Upper lobe of left lung (tissue), 6 donors: ENCODE data around the gene GMDS. TPM values are rescaled to one million over a fixed set of nuclear protein-coding genes. Genes with fewer than 3 reads are reported as not detected.
A peak's percentile ranks its signal among the peaks of the same experiment; 100 is the strongest.

Experiments used
- ATAC-seq, 2 donors: fragments of 200-7000 bp; cut with Tn5 transposase; one replicate each; pipeline ENCODE4 v1.9.1; 2022; ENCODE audit warnings: mild to moderate bottlenecking in 2 of 2, moderate library complexity in 2 of 2; ENCODE audit not compliant: low FRiP score in 2 of 2
- DNase-seq, 2 donors: peaks; one replicate each; pipeline ENCODE4 v3.0.0-alpha.2; 2019 to 2020
- H3K27ac ChIP-seq, 4 donors: fragments of 200-600 bp; sonication (generic); one replicate each; pipeline ENCODE4 v1.5.1; 2016 to 2019
- H3K27me3 ChIP-seq, 4 donors: fragments of 200-600 bp; sonication (generic); one replicate each; pipeline ENCODE4 v1.5.1; 2017 to 2019
- H3K36me3 ChIP-seq, 4 donors: fragments of 200-600 bp; sonication (generic); one replicate each; pipeline ENCODE4 v1.5.1; 2016 to 2019
- H3K4me1 ChIP-seq, 4 donors: fragments of 200-600 bp; sonication (generic); one replicate each; pipeline ENCODE4 v1.5.1; 2018 to 2019
- H3K4me3 ChIP-seq, 4 donors: fragments of 200-600 bp; sonication (generic); one replicate each; pipeline ENCODE4 v1.5.1; 2017 to 2019; ENCODE audit warnings: mild to moderate bottlenecking in 2 of 4, moderate library complexity in 1 of 4
- H3K9me3 ChIP-seq, 4 donors: fragments of 200-600 bp; sonication (generic); one replicate each; pipeline ENCODE4 v1.5.1; 2018 to 2019
- EP300 ChIP-seq, 4 donors: sonication (generic); formaldehyde crosslinking; IDR thresholded peaks; one replicate each; pipeline ENCODE4 v1.5.1; 2017; ENCODE audit warnings: antibody characterized with exemption in 4 of 4, control low read depth in 2 of 4
- POLR2A ChIP-seq, 4 donors: fragments of 450-650 bp; IDR thresholded peaks; one replicate each; pipeline ENCODE4 v1.5.1; 2016 to 2017; ENCODE audit warnings: antibody characterized with exemption in 4 of 4, mild to moderate bottlenecking in 2 of 4
- POLR2AphosphoS5 ChIP-seq, 2 donors: sonication (generic); formaldehyde crosslinking; IDR thresholded peaks; one replicate each; pipeline ENCODE4 v1.5.1; 2017; ENCODE audit warnings: antibody characterized with exemption in 2 of 2
- WGBS, 2 donors: methylation state at CpG; one replicate each; pipeline ENCODE4 v1.1.5; 2017 to 2018; 5-methylcytosine and 5-hydroxymethylcytosine counted together
- total RNA-seq, 6 donors: library from RNA; depleted of rRNA in 4 of 6; stranded (reverse); fragments of >200 nt in 4 of 6; gene quantifications; one replicate each; pipeline versions ENCODE4 v1.1.0 to v1.2.1, GENCODE V29; 2016 to 2021
- TF ChIP-seq, protein P1 (sequence below), 6 experiments: fragments of 450-650 bp in 4 of 6; fragments of 200-600 bp in 2 of 6; sonication (generic) in 2 of 6; IDR thresholded peaks; one replicate each; pipeline ENCODE4 v1.5.1; 2016 to 2019; ENCODE audit warnings: antibody characterized with exemption in 6 of 6
- donor health status: DM: no; HTN: no; CAD: no; lungs with moderate emphysema.
- donor health status: DM: no; HTN: yes; CAD: no; lungs with severe emphysema.

The GMDS gene
- total RNA-seq, 6 donors from 2014 or later: 7.6 to 17.8 (median 14.1) TPM

DNA sequence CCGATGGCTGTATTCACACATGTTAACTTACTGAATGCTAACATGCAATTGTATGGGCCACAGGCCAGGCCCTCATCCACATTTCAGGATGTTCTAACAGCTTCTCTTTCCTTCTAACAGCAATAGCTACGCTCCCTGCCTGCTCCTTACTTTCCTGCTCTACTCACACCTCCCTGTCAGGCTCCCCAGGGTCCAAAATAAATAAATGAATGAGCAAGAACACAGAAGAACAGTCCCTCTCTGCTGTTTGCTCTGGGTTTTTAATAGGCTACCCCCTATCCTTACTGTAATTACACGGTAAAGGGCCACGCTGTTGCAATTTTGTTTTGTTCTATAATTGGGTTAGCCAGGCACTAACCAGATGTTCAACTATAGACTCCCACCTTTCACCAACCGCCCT is 135.6 kb downstream of the GMDS start:
- Histone ChIP-seq H3K27me3 (no peaks in the 10 kb centered on the region), H3K4me1 (peaks cover 0 to 12% (median 10%) of the 10 kb centered on the region in 4 donors), H3K36me3 (no peaks in the 10 kb centered on the region), H3K4me3 (no peak overlapping the region), H3K27ac (no peak overlapping the region), H3K9me3 (no peaks in the 10 kb centered on the region)
- ATAC-seq (no peak), DNase-seq (no peak)
- TF ChIP-seq POLR2A (IDR thresholded peaks at IDR 0.05) (no peak), POLR2AphosphoS5 (IDR thresholded peaks at IDR 0.05) (no peak), EP300 (IDR thresholded peaks at IDR 0.05) (no peak)
- TF ChIP-seq, protein P1, sequence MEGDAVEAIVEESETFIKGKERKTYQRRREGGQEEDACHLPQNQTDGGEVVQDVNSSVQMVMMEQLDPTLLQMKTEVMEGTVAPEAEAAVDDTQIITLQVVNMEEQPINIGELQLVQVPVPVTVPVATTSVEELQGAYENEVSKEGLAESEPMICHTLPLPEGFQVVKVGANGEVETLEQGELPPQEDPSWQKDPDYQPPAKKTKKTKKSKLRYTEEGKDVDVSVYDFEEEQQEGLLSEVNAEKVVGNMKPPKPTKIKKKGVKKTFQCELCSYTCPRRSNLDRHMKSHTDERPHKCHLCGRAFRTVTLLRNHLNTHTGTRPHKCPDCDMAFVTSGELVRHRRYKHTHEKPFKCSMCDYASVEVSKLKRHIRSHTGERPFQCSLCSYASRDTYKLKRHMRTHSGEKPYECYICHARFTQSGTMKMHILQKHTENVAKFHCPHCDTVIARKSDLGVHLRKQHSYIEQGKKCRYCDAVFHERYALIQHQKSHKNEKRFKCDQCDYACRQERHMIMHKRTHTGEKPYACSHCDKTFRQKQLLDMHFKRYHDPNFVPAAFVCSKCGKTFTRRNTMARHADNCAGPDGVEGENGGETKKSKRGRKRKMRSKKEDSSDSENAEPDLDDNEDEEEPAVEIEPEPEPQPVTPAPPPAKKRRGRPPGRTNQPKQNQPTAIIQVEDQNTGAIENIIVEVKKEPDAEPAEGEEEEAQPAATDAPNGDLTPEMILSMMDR (IDR thresholded peaks at IDR 0.05): no peak
- WGBS, 2 donors: 96 to 98% methylated on average over 5 of the region's 5 CpGs

DNA sequence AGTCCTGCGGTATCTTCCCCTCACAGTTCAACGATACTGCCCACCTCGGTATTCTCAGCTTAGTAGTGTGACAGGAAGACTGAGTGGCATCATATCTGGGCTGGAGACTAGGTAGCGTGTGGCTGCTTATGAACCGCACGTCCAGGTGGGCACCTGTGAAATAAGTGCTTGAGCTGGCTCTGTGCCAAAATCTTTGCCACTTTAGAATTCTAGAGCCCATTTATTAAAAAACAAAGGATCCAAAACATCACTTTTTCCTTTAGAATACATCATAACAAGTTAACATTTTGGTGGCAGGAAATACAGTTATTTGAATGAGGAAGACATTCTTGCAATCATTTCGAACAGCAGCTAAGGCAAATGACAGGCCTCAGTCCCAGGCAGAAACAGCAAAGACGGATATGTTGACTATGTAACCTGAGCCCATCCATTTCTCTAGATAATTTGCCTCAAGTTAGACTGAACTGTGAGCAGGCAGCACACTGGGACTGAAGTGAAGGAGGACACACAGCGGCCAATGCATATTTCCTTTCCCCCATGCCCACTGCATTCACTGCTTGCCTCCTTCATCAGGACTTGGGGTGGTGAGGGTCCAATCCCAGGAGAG is 136.6 kb downstream of the GMDS start:
- Histone ChIP-seq H3K9me3 (no peaks in the 10 kb centered on the region), H3K27me3 (no peaks in the 10 kb centered on the region), H3K4me1 (peaks cover 0 to 16% (median 11%) of the 10 kb centered on the region in 4 donors), H3K4me3 (no peak overlapping the region), H3K27ac (no peak overlapping the region), H3K36me3 (no peaks in the 10 kb centered on the region)
- WGBS, 2 donors: 88 to 90% methylated on average over 9 of the region's 9 CpGs
- no peak for DNase-seq
- no peak for ATAC-seq
- TF ChIP-seq, protein P1 (IDR thresholded peaks at IDR 0.05): no peak
- TF ChIP-seq POLR2A (IDR thresholded peaks at IDR 0.05): no peak
- no peak for TF ChIP-seq EP300 (IDR thresholded peaks at IDR 0.05)
- TF ChIP-seq POLR2AphosphoS5 (IDR thresholded peaks at IDR 0.05): no peak

DNA sequence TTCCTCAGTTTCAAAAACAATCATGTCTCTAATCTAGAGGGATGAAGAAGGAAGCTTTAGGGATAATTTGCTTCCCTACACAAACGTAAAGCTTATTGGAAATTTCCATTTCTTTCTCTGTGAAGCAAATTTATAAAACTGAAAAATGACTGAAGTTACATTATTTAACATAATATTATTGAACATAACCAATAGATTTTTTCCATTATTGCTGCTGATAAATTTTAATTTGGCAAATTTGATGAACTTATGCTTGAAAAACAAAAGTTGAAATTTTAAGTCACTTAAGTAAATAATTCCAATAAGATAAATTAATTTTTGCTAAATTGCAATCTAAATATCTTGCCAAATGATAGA is 140.9 kb downstream of the GMDS start:
- ATAC-seq: no peak
- no peaks in the 10 kb centered on the region for H3K9me3 ChIP-seq
- 19 to 23% methylated on average over 1 of the region's 1 CpG for WGBS, 2 donors
- H3K27me3 ChIP-seq: no peaks in the 10 kb centered on the region
- H3K27ac ChIP-seq: no peak overlapping the region
- peaks cover 0 to 7% (median 2%) of the 10 kb centered on the region in 4 donors for H3K4me1 ChIP-seq
- DNase-seq: no peak
- TF ChIP-seq, protein P1 (IDR thresholded peaks at IDR 0.05): peak in 1 of 6 experiments; percentile 1
- no peak for TF ChIP-seq POLR2A (IDR thresholded peaks at IDR 0.05)
- no peak overlapping the region for H3K4me3 ChIP-seq
- no peaks in the 10 kb centered on the region for H3K36me3 ChIP-seq

DNA sequence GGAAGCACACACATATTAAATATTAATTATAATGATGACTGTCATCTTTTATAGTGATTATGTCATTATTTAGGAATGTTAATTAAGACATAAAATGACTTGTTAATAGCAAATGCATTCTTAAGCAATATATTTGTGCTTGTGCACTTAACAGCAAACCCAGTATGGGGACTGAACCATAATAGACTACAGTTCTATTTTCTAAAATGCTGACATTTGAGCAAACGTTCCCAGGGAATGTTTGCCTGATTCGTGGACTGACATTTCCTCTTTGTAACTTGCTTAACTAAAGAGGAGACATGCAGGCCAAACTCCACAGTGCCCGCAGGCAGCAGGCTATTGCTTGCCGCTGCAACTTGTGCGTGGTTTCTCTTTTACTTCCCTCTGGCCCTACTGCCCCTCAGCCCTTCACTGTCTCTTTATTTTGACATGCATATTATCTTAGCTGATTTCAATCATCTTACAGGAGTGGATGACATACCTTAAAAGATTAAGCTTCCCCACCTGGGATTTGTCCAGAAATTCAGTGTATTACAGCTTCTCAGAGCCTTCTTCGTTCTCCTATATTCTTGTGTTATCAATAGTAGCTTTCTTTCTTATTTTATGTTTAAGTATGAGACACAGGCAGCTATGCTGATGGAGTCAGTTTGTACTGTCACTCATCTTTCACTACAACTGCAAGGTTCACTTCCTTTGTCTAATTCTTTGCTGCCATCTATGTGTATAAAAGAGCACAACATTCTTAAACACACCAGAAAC is 141.5 kb downstream of the GMDS start:
- Histone ChIP-seq H3K9me3 (no peaks in the 10 kb centered on the region), H3K27me3 (no peaks in the 10 kb centered on the region), H3K4me3 (no peak overlapping the region), H3K27ac (no peak overlapping the region), H3K36me3 (no peaks in the 10 kb centered on the region), H3K4me1 (peaks cover 0 to 7% (median 2%) of the 10 kb centered on the region in 4 donors)
- peak in 1 of 2 donors; percentile 77 for ATAC-seq
- no peak for TF ChIP-seq EP300 (IDR thresholded peaks at IDR 0.05)
- TF ChIP-seq, protein P1 (IDR thresholded peaks at IDR 0.05): peak in 5 of 6 experiments; percentile 14 to 59 (median 47)
- no peak for DNase-seq
- 38 to 45% methylated on average over 6 of the region's 6 CpGs for WGBS, 2 donors

DNA sequence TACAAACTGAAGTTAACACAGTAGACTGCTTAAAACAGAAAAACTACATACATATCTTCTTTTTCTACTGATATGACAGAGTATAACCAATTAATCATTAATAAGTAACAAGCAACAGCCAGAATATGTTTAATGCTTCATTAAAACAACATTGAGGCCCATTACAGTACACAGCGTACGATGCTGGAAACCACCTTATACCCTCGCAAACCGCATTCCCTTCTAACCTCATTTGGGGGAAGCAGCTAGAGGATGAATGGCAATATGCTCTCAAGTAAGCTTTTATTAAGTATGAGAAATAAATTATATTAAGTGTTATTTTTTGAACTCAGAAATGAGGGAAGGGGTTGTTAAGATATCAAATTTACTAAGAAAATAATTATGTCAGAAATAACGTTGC is 142.4 kb downstream of the GMDS start:
- TF ChIP-seq POLR2AphosphoS5 (IDR thresholded peaks at IDR 0.05) (no peak), EP300 (IDR thresholded peaks at IDR 0.05) (no peak), POLR2A (IDR thresholded peaks at IDR 0.05) (no peak)
- TF ChIP-seq, protein P1 (IDR thresholded peaks at IDR 0.05): no peak
- Histone ChIP-seq H3K27me3 (no peaks in the 10 kb centered on the region), H3K9me3 (no peaks in the 10 kb centered on the region), H3K4me1 (peaks cover 0 to 7% (median 2%) of the 10 kb centered on the region in 4 donors), H3K36me3 (no peaks in the 10 kb centered on the region), H3K27ac (no peak overlapping the region), H3K4me3 (no peak overlapping the region)
- WGBS, 2 donors: 74 to 91% methylated on average over 5 of the region's 5 CpGs
- no peak for ATAC-seq
- no peak for DNase-seq
